ENCODE results near the gene ACP4.

GRCh38 chr19:50759886-50760285 is 30.3 kb upstream of the ACP4 start:
- TF ChIP-seq, protein P1, sequence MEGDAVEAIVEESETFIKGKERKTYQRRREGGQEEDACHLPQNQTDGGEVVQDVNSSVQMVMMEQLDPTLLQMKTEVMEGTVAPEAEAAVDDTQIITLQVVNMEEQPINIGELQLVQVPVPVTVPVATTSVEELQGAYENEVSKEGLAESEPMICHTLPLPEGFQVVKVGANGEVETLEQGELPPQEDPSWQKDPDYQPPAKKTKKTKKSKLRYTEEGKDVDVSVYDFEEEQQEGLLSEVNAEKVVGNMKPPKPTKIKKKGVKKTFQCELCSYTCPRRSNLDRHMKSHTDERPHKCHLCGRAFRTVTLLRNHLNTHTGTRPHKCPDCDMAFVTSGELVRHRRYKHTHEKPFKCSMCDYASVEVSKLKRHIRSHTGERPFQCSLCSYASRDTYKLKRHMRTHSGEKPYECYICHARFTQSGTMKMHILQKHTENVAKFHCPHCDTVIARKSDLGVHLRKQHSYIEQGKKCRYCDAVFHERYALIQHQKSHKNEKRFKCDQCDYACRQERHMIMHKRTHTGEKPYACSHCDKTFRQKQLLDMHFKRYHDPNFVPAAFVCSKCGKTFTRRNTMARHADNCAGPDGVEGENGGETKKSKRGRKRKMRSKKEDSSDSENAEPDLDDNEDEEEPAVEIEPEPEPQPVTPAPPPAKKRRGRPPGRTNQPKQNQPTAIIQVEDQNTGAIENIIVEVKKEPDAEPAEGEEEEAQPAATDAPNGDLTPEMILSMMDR (IDR thresholded peaks at IDR 0.05): no peak
- TF ChIP-seq ZFX (IDR thresholded peaks at IDR 0.05; ENCODE audit: borderline replicate concordance): no peak

Data from 22Rv1 (cell line).